ENCODE results near the gene CD3E. TPM values are rescaled to one million over a fixed set of nuclear protein-coding genes. Genes with fewer than 3 reads are reported as not detected.

CD3E gene
- total RNA-seq, 2 donors from 2014 or later = 0.99 to 3.1 TPM

GRCh38 chr11:118343981-118344515, 39.5 kb downstream of the CD3E start, which contains the start of gene CD3G:
TSS of gene CD3G (plus strand) at chr11:118344344. CDS start at chr11:118344424, 80 bp downstream.
- WGBS, 2 donors = 73 to 80% methylated on average over 5 to 6 of the region's 6 CpGs
- Histone ChIP-seq H3K9me3 (no peaks in the 10 kb centered on the region), H3K27ac (no peak within 1 kb of the TSS), H3K4me1 (no peaks in the 10 kb centered on the region), H3K36me3 (replicated peaks in 1 of 2; ENCODE audit: insufficient read depth in 1 of 2, low read depth in 2 of 2) (no peaks in the 10 kb centered on the region), H3K4me3 (no peak within 1 kb of the TSS), H3K27me3 (no peaks in the 10 kb centered on the region)
- ATAC-seq (no peak), DNase-seq (no peak)
- intact Hi-C loops (cut with DNase I) = no loop called here
- TF ChIP-seq POLR2A (IDR thresholded peaks at IDR 0.05) (no peak), CTCF (IDR thresholded peaks at IDR 0.05) (no peak)

GRCh38 chr11:118349475-118349874, 44.9 kb downstream of the CD3E start:
- intact Hi-C loops (cut with DNase I) = no loop called here
- H3K36me3 ChIP-seq (replicated peaks in 1 of 2; ENCODE audit: insufficient read depth in 1 of 2, low read depth in 2 of 2) = no peaks in the 10 kb centered on the region
- no peak overlapping the region for H3K27ac ChIP-seq
- H3K4me3 ChIP-seq = no peak overlapping the region
- no peak for TF ChIP-seq CTCF (IDR thresholded peaks at IDR 0.05)
- no peak for TF ChIP-seq POLR2A (IDR thresholded peaks at IDR 0.05)
- ATAC-seq (no peak), DNase-seq (no peak)
- 58 to 62% methylated on average over 6 of the region's 6 CpGs for WGBS, 2 donors
- H3K4me1 ChIP-seq = no peaks in the 10 kb centered on the region
- H3K27me3 ChIP-seq = no peaks in the 10 kb centered on the region
- H3K9me3 ChIP-seq = no peaks in the 10 kb centered on the region

GRCh38 chr11:118353084-118353710, 48.7 kb downstream of the CD3E start:
- no peak for ATAC-seq

GRCh38 chr11:118358071-118358470, 53.5 kb downstream of the CD3E start:
- Histone ChIP-seq H3K27me3 (no peaks in the 10 kb centered on the region), H3K36me3 (replicated peaks in 1 of 2; ENCODE audit: insufficient read depth in 1 of 2, low read depth in 2 of 2) (no peaks in the 10 kb centered on the region)

More at GRCh38 chr11:118353084-118353710, 48.7 kb downstream of the CD3E start:
- H3K4me1 ChIP-seq = no peaks in the 10 kb centered on the region
- no peak overlapping the region for H3K4me3 ChIP-seq
- H3K27me3 ChIP-seq = no peaks in the 10 kb centered on the region
- DNase-seq = no peak
- H3K36me3 ChIP-seq (replicated peaks in 1 of 2; ENCODE audit: insufficient read depth in 1 of 2, low read depth in 2 of 2) = no peaks in the 10 kb centered on the region
- intact Hi-C loops (cut with DNase I) = no loop called here
- no peak overlapping the region for H3K27ac ChIP-seq
- WGBS, 2 donors = 3 to 7% methylated on average over 6 of the region's 6 CpGs
- no peak for TF ChIP-seq POLR2A (IDR thresholded peaks at IDR 0.05)
- peak; percentile 31 to 58 (median 48) for TF ChIP-seq CTCF (IDR thresholded peaks at IDR 0.05)
- no peaks in the 10 kb centered on the region for H3K9me3 ChIP-seq

More at GRCh38 chr11:118358071-118358470, 53.5 kb downstream of the CD3E start:
- intact Hi-C loops (cut with DNase I) = no loop called here
- Histone ChIP-seq H3K27ac (no peak overlapping the region), H3K4me1 (peaks cover 18% of the 10 kb centered on the region), H3K4me3 (no peak overlapping the region), H3K9me3 (no peaks in the 10 kb centered on the region)
- 55 to 61% methylated on average over 3 of the region's 3 CpGs for WGBS, 2 donors
- no peak for ATAC-seq
- DNase-seq = no peak
- TF ChIP-seq CTCF (IDR thresholded peaks at IDR 0.05) = no peak
- no peak for TF ChIP-seq POLR2A (IDR thresholded peaks at IDR 0.05)

All from body of pancreas (tissue), 4 donors.